ENCODE measurements around the gene TCTN1.
"Not testable (repeated sequence)": the region's sequence is repeated elsewhere in the genome, so short reads cannot be mapped to it uniquely, and the experiment has no call there.

Gene TCTN1

GRCh38 chr12:110638796-110639195, 24.9 kb downstream of the TCTN1 start:
- no peak for DNase-seq (ENCODE audit: low read depth in 2 of 2)

GRCh38 chr12:110639336-110640141, 25.6 kb downstream of the TCTN1 start:
- no peak for DNase-seq (ENCODE audit: low read depth in 2 of 2)

GRCh38 chr12:110640275-110641025, 26.5 kb downstream of the TCTN1 start:
- DNase-seq (ENCODE audit: low read depth in 2 of 2), result no peak

GRCh38 chr12:110641521-110641920, 27.6 kb downstream of the TCTN1 start:
- DNase-seq (ENCODE audit: low read depth in 2 of 2), result no peak

GRCh38 chr12:110647631-110648040, 33.7 kb downstream of the TCTN1 start:
- DNase-seq (ENCODE audit: low read depth in 2 of 2), result no peak

GRCh38 chr12:110649341-110649847, 35.5 kb downstream of the TCTN1 start:
- DNase-seq (ENCODE audit: low read depth in 2 of 2), result no peak

GRCh38 chr12:110654238-110654637, 40.3 kb downstream of the TCTN1 start:
- DNase-seq (ENCODE audit: low read depth in 2 of 2), result not testable (repeated sequence)

- no peak for DNase-seq (ENCODE audit: low read depth in 2 of 2)
Observed at GRCh38 chr12:110656071-110656655, 42.2 kb downstream of the TCTN1 start.

GRCh38 chr12:110657747-110658146, 43.8 kb downstream of the TCTN1 start:
- DNase-seq (ENCODE audit: low read depth in 2 of 2), result no peak

GRCh38 chr12:110658242-110658641, 44.3 kb downstream of the TCTN1 start:
- DNase-seq (ENCODE audit: low read depth in 2 of 2), result no peak

- DNase-seq (ENCODE audit: low read depth in 2 of 2), result no peak
Observed at GRCh38 chr12:110658878-110659277, 44.9 kb downstream of the TCTN1 start.

- DNase-seq (ENCODE audit: low read depth in 2 of 2), result peak; percentile 69 to 79
Observed at GRCh38 chr12:110661337-110661972, 47.5 kb downstream of the TCTN1 start.

GRCh38 chr12:110666892-110667291, 53.0 kb downstream of the TCTN1 start:
- DNase-seq (ENCODE audit: low read depth in 2 of 2), result no peak

- no peak for DNase-seq (ENCODE audit: low read depth in 2 of 2)
Observed at GRCh38 chr12:110667671-110668070, 53.7 kb downstream of the TCTN1 start.

GRCh38 chr12:110668480-110669192, 54.7 kb downstream of the TCTN1 start:
- no peak for DNase-seq (ENCODE audit: low read depth in 2 of 2)

- no peak for DNase-seq (ENCODE audit: low read depth in 2 of 2)
Observed at GRCh38 chr12:110669193-110669502, 55.2 kb downstream of the TCTN1 start.

GRCh38 chr12:110670161-110670701, 56.3 kb downstream of the TCTN1 start:
- DNase-seq (ENCODE audit: low read depth in 2 of 2), result no peak

- no peak for DNase-seq (ENCODE audit: low read depth in 2 of 2)
Observed at GRCh38 chr12:110676171-110676570, 62.2 kb downstream of the TCTN1 start.

- no peak for DNase-seq (ENCODE audit: low read depth in 2 of 2)
Observed at GRCh38 chr12:110677206-110677911, 63.4 kb downstream of the TCTN1 start.

GRCh38 chr12:110677982-110678381, 64.1 kb downstream of the TCTN1 start:
- DNase-seq (ENCODE audit: low read depth in 2 of 2), result no peak

- DNase-seq (ENCODE audit: low read depth in 2 of 2), result no peak
Observed at GRCh38 chr12:110679201-110679600, 65.3 kb downstream of the TCTN1 start.
